NOMO-1 (cell line): ENCODE data around the gene ENTREP1.
"Not testable (repeated sequence)": the region's sequence is repeated elsewhere in the genome, so short reads cannot be mapped to it uniquely, and the experiment has no call there.

Source experiments
- DNase-seq, 2 experiments: peaks; one replicate each; lab custom pipeline; 2025; ENCODE audit not compliant: unreplicated experiment in 2 of 2; lab: John Stamatoyannopoulos, UW

ENTREP1 gene

DNA sequence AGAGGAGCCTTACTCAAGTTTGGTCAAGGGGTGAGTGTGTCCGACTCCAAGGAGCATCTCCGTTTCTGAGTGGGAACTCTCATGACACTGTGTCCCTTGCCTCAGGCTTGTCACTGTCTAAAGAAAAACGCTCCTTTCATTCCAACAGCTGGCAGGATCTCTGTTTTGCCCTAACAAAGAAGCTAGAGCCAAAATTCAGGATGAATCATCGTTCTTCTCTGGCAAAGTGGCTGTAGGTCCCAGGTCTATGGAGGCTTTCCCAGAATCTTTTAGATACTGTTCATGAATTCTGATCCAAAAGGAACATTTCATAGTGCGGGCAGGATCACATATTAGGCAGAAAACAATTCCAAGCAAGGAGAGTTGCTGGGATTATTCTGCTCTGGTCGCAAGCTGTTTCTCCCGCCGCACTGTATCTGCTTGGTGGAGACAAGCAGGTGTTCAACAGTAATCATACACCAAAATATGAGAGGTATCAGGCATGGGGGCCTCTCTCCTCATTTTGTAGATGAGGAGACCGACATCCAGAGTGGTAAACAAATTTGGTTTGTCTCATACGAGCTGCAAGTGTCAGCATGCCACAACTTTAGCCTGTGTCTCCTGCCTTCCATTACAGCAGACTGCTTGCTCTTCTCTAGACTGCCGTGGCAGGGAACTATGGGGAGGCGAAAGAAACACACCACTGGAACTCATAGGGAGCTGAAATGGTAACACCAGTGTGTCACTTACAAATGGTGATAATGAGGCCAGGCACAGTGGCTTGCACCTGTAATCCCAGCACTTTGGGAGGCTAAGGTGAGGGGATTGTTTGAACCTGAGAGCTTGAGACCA lies 72.6 kb downstream of the ENTREP1 start:
- no peak for DNase-seq

DNA sequence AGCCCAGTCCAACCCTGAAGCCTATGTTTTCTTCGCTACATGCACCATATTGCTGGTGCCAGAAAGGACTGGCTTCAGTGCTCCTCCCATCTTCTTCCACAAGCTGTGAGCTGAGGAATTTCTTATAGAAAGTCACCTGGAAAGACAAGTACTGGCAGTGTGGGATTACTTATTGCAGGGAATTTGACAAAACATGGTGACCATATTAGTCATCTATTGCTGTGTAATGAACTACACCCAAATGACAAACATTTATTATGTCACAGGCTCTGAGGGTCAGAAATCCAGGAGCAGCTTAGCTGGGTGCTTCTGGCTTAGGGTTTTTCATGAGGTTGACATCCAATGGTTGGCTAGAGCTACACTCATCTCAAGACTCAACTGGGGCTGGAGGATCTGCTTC lies 75.5 kb downstream of the ENTREP1 start:
- DNase-seq: no peak

DNA sequence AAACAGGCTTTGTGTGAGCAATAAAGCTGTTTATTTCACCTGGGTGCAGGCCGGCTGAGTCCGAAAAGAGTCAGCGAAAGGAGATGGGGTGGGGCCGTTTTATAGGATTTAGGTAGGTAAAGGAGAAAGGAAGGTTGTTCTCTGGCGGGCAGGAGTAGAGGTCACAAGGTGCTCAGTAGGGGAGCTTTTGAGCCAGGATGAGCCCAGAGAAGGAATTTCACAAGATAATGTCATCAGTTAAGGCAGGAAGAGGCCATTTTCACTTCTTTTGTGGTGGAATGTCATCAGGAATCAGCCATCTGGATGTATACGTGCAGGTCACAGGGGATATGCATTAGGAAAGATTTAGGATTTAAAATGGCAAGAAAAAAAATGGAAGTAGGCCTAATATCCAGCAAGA lies 84.9 kb downstream of the ENTREP1 start:
- DNase-seq: not testable (repeated sequence)

DNA sequence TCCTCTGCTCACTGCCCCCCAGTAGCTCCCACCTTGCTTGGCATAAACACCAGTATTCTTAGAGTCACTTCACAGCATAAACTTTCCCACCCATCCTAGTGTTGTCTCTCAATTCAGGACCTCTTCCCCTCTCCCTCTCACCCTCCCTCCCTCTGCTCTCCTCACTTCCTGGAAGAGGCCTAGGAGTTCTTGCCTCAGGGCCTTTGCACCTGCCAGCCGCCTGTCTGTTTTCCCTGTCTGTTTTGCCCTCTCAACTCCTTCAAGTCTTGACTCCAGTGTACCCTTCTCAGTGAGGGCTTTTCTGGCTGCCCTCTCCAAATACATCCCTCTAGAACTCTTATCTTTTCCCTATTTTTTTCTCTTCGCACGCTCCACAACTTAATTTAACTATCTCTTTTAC lies 86.2 kb downstream of the ENTREP1 start:
- DNase-seq: no peak

DNA sequence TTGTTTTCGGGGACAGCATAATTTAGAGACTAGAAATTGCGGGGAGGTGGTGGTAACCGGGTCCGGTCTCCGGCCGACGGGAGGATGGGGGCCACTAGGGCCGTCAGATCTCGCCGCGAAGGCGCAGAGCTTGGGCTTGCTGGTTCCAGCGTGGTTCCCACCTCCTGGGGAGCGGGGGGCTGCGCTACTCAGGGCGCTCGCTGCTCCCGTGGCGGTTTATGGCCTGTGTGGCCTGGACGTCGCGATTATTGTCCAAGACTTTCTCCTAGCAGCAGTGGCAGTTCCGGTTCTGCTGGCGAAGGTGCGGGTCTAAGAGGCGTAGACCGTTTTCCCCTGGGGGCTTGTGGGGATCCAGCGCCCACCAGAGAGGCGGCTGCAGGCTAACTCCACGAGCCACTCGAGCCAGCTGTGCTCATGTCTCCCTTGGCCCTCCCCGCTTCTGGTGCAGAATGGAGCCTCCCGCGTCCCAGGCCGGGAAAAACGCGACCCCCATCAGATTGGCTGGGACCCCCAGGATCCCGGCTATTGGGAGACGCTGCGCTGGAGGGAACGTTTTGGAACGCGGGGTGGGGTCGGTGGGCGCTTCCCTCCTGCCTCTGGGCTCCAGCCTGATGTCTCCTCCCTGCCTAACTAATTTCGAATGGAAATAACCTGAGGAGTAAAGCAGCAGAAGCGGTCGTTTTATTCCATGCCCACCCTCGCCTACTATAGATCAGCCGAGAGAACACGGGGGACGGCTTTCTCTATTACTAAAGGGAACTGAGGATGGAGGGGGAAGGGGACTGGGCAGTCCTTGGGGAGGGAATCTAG lies 87.1 kb downstream of the ENTREP1 start:
- DNase-seq: no peak

DNA sequence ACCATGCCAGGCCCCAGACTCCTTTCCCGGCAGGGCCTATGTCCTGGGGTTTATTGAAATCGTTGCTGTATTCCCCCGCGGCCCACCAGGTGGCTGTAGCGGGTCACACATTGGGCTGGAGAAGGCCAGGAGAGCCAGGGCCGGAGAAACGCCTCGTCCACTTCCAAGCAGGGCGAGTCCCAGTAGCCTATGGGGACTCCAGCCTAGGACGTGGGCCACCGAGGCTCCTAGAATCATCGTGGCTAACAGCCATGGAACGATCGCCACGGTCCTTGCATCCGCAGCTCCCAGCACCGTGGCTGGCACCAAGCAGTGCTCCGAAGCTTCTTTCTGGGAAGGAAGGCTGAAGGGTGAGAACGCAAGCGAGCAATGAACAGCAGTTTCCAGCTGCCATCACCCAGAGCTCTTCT lies 87.7 kb downstream of the ENTREP1 start:
- no peak for DNase-seq

DNA sequence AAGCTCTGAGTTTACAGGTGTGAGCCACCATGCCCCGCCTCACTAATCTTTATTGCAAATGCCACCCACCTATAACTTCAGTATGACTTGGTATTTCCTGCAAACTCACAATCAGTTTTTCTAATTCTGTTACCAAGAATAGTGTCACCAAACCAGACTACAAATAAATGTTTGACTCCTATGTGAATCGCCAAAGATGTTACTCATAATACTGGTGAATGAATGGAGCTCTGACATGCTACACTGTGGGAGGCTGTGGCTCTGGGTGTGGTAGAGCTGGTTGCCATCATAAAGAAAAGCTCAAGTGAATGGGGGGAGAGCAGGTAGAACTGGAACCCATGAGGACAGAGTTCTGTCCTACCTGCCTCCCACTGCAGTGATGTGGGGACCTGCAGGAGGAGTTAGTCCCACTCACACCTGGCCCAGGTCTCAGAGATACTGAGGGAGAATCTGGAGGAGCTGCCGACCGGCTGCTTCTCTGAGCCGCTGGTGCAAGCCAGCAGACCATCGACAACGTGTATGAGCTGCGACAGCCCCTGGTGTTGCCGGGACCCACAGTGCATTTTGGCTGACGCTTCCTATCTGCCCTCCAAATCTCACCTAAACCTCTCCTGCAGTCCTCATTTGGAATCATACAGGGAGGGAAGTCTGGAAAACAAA lies 95.7 kb downstream of the ENTREP1 start:
- DNase-seq: no peak

DNA sequence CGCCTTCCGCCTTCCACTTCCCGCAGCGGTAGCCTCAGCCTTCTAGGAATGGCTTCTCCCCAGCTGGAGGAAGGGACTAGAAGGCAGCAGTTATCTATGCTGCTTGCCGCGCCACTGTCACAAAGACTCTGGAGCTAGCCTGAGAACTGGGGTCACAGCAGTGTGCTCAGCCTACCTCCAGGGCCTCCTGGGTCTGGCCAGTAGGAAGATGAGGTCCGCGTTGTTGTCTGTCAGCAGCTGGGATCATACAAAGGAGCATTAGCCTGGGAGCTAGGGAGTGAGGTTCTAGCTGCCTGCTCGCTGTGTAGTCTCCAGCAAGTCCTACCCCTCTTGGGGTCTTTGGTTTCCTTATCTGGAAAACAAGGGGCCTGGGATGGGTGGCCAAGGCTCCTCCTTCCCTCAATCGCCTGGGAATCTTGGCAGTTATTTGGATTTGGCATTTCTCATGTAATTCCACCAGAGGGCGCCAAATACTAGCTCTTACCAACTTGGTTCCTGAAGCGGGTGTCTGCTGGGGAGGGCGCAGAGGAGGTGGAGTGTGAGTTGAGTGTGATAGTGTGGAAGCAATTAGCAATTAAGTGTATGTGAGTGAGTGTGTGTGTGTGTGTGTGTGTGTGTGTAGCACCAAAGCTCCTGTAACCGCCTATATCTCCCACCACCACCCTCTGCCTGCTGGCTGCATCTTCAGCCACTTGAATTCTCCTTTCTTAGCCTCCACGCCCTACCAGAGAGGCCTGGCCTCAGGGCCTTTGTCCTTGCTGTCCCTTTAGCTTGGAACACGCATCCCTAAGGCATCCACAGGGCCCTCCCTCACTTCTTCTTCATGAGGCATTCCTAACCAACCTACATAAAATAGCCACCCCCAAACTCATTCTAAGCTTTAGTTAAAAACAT lies 97.1 kb downstream of the ENTREP1 start:
- no peak for DNase-seq

DNA sequence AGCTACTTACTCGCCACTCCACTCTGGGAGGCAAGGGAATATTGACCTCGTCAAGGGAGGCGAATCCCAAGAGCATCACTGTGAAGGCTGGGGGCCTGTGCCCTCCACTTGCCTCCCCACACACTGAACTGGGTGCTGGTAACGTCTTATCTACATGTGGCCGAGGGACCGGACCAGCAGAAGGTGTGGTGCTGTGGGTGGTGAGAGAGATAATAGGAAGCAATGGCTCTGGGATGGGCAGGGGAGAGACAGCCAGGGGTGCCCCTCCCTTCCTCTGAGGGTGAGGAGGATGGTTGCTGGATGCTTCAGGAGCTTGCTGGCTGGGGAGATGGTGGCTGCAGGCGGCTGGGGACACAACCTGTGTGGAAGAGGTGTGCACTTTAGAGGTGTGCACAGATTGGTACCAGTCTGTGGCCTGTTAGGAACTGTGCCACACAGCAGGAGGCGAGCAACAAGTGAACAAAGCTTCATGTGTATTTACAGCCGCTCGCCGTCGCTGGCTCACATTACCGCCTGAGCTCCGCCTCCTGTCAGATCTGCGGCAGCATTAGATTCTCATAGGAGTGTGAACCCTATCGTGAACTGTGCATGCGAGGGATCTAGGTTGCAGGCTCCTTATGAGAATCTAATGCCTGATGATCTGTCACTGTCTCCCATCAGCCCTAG lies 100.3 kb downstream of the ENTREP1 start:
- DNase-seq: no peak

DNA sequence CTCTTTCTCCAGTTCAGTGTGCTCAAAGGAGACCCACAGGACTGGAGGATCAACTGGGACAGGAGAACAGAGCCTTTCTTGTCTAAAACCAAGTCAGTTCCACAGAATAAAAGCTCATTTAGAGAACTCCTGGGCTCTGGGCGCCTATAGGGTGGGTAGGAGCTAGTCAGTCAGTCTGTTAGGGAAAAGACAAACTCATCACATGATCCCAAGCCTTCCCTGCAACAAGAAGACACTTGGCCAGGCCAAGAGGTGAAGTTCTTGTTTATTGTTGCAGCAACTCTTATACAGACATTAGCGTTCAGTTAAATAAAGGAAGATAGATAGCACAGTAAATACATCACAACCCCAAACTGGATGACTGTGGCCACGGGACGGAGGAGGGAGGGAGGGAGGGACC lies 102.3 kb downstream of the ENTREP1 start:
- no peak for DNase-seq

DNA sequence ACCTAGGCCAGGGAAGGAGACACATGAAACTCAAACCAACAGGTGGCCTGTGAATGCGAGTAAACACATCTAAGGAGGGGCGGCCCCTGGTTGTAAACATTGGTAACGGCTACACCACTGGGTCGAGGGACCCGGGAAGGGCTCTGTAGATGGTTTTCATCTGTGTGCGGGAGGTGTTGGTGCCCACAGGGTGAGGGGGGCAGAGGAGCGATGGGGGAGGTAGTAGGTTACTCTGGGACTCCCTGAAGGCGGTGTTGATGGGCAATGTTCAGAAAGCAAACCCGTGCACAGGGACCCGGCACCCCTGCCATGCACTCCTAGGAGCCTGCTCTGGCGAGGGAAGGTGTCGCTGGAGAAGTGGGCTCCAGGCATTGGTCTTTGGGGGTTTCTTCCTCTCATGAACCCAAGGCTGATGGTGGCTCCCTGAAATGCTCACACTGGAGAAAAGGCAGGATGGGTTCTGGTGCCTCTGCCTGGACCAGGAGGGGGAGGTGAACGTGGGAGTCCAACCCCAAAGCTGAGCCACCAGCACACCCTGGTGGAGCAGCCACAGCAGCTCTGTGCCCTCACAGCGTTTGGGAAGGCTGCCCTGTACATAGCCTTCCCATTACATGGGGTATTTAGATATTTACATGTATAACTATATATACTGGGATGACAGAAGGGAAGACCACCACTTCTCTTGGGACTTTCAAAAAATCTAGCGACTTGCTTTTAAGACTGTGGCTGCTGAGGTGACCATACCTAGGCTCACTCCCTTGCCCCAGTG lies 103.2 kb downstream of the ENTREP1 start:
- DNase-seq: no peak

DNA sequence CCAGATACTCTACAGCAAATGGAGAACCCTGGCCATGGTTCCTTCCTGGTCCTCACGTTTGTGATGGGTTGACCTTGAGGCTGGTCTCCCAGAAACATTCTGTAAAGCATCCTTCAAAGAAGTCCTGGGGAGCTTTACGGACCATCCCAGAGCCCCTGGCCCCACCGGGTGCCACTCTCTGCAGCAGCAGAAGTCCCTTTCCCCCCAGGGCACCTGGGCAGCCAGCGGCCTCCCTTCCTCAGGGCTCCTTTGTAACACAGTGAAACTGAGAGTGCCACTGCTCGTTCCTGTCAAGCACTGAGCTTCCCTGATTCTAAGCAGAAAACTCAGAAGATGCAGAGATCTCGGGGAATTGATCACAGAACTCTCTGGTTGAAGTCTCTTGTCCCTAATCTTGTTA lies 104.3 kb downstream of the ENTREP1 start:
- no peak for DNase-seq

DNA sequence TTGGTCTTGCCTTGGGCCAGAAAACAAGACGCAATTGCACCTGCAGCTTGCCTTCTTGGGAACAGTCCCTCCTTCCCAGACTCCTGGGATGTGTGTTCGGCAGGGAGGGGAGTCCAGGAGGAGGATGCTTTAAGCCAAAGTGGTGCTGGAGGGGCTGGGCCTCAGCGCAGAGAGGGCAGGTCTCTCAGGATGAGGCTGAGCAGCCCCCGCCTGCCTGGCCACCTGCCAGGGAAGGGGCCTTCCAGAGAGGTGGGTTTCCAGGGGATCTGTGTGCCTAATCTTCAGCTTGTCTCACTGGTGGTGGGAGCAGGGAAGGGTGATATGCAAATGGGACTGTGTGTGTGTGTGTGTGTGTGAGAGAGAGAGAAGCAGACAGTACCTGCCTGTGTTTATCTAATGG lies 105.2 kb downstream of the ENTREP1 start:
- DNase-seq: no peak

DNA sequence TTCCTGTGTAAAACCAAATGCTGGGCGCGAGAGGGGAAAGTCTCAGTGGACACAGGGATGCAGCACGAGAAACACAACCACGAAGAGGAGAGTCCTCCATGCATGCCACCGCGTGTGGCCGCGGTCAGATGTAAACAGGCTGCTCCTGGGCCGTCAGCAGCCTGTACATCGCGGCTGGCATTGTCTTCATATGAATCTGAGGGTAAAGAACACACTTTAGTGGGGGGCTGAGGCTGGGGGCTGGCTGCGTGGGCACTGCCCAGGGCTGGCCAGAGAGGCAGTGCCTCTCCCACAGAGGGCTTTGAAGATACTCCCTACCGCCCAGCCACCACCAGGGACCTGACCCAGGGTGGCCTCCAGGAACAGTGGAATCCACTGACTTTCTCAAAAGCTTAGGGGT lies 106.2 kb downstream of the ENTREP1 start:
- DNase-seq: no peak

DNA sequence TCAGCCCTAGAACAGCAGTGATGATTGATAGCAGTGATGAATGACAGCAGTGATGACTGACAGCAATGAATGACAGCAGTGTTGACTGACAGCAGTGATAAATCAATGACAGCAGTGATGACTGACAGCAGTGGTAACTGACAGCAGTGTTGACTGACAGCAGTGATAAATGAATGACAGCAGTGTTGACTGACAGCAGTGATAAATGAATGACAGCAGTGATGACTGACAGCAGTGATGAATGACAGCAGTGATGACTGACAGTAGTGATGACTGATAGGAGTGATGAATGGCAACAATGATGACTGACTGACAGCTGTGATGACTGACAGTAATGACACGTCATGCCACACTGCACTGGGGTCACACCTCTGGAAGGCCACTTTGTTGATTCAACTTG lies 106.8 kb downstream of the ENTREP1 start:
- DNase-seq: no peak

DNA sequence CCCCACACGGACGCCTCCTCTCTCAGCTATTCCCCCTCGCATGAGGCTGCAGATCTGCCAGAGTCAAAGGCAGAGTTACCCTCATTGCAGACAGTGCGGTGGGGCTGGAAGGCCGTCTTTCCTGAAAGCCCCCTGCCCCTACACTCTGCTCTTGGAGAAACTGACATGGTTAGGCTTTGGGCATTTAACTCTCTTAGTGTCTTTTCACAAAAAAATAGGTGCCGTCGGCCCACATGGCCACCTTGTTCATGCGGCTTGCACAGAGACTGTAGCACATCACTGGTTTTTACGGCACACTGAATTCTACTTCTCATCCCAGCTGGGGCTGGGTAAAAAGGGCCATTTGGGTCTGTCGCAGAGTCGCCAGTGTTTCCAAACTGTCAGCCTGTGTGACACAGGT lies 107.6 kb downstream of the ENTREP1 start:
- no peak for DNase-seq

DNA sequence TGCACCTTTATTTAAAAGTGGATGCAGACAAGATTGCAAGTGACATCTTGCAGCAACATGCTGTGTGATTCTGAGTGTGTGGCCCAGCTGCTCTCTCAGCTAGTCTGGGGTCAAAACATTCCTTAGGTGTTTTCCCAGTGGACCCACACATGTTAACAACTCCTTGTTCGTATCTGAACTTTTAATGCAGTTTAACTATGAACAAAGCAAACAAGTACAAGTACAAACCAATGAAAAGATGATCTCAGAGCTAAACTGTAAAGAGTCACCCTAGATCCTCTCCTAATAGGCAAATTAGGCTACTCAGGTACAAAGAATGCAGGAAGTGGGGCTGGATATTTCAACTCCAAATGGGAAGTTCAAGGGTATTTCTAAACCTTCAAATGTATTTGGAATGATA lies 108.4 kb downstream of the ENTREP1 start:
- DNase-seq: no peak

DNA sequence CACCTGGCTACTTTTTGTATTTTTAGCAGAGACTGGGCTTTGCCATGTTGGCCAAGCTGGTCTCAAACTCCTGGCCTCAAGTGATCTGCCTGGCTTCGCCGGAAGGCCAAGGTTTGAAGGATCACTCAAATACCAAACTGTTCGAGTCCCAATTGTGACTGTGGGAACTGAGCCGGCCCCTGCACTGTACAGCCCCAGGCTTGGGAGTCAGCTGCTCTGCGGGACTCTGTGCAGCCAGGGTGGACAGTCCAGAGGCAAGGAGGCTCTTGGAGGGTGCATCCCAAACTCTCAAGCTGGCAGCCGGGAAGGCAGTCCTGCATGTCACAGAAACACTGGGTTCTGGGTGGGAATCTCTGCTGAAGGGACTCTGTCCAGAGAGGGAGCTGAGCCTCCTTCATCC lies 109.0 kb downstream of the ENTREP1 start:
- no peak for DNase-seq

DNA sequence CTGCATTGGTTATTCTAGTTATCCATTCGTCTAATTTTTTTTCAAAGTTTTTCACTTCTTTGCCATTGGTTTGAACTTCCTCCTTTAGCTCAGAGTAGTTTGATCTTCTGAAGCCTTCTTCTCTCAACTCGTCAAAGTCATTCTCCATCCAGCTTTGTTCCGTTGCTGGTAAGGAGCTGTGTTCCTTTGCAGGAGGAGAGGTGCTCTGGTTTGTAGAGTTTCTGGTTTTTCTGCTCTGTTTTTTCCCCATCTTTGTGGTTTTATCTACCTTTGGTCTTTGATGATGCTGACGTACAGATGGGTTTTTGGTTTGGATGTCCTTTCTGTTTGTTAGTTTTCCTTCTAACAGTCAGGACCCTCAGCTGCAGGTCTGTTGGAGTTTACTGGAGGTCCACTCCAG lies 114.6 kb downstream of the ENTREP1 start:
- DNase-seq: not testable (repeated sequence)
